IPS-15b (cell line): ENCODE data around the gene PEX3.

Experiments used
- H3K27me3 ChIP-seq: one replicate; pipeline ENCODE4 v1.6.1; 2013; ENCODE audit warnings: low read length; ENCODE audit not compliant: control insufficient read depth, insufficient read depth
- H3K36me3 ChIP-seq: one replicate; pipeline ENCODE4 v1.6.1; 2013; ENCODE audit warnings: low read length; ENCODE audit not compliant: control insufficient read depth, insufficient read depth
- H3K4me1 ChIP-seq: one replicate; pipeline ENCODE4 v1.6.1; 2013; ENCODE audit warnings: mild to moderate bottlenecking, low read length; ENCODE audit not compliant: control insufficient read depth, insufficient read depth
- H3K4me3 ChIP-seq: one replicate; pipeline ENCODE4 v1.5.1; 2013; ENCODE audit warnings: low read depth, low read length
- H3K9ac ChIP-seq: one replicate; pipeline ENCODE4 v1.6.1; 2013; ENCODE audit warnings: low read depth, mild to moderate bottlenecking, low read length
- H3K9me3 ChIP-seq: one replicate; pipeline ENCODE4 v1.6.1; 2013; ENCODE audit warnings: mild to moderate bottlenecking, low read length; ENCODE audit not compliant: control insufficient read depth, insufficient read depth

PEX3 gene, protein sequence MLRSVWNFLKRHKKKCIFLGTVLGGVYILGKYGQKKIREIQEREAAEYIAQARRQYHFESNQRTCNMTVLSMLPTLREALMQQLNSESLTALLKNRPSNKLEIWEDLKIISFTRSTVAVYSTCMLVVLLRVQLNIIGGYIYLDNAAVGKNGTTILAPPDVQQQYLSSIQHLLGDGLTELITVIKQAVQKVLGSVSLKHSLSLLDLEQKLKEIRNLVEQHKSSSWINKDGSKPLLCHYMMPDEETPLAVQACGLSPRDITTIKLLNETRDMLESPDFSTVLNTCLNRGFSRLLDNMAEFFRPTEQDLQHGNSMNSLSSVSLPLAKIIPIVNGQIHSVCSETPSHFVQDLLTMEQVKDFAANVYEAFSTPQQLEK

DNA sequence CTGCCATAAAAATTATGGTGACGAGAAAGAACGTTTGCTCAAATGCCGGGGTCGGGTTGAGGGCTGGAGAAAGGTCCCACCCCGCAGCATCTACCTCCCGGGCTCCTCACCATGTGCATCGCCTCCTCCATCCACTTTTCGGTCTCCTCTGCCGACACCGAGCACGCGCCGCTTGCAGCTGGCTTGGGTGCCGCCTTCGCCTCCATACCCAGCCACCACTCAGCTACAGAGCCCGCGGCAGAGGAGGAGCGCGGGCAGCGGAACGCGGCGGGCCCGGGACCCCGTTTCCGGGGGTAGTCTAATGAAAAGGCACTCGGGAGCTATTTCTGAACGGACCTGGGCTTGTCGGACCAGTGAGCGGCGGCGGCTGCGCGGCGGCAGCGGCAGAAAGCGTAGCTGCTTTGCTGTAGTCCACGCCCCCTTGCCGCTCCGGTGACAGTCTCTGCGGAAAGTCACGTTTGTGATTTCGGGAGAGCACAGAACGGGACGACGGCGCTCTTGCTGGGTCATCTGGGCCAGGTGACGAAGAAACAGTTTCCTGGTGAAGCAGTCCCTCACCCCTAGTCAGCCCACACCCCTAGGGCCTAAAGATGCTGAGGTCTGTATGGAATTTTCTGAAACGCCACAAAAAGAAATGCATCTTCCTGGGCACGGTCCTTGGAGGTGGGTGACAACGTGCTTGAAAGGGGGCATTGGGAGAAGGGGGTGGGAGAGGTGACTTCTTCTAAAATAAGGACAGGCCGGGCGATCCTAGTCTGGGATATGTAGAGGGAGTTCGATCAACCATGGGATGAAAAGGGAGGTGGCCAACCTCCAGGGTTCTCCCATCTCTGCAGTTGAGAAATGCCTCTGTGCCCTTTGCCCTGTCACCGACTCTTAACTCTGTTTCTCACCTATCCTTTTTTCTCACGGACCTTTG, at the start of gene PEX3, which contains the start of gene ADAT2:
Gene PEX3, plus strand, starts transcription at position 353 of the 919 bp plus-strand sequence. Its CDS starts 238 bp downstream, at position 591.
Gene ADAT2, minus strand, starts transcription at position 243 of the 919 bp plus-strand sequence. Its CDS starts 37 bp downstream, at position 206.
- H3K4me1 ChIP-seq = no peaks in the 10 kb centered on the region
- peak within 1 kb of the TSS; percentile 92 for H3K4me3 ChIP-seq
- H3K27me3 ChIP-seq = no peaks in the 10 kb centered on the region
- H3K36me3 ChIP-seq = no peaks in the 10 kb centered on the region
- peak within 1 kb of the TSS; percentile 82 for H3K9ac ChIP-seq
- no peaks in the 10 kb centered on the region for H3K9me3 ChIP-seq

DNA sequence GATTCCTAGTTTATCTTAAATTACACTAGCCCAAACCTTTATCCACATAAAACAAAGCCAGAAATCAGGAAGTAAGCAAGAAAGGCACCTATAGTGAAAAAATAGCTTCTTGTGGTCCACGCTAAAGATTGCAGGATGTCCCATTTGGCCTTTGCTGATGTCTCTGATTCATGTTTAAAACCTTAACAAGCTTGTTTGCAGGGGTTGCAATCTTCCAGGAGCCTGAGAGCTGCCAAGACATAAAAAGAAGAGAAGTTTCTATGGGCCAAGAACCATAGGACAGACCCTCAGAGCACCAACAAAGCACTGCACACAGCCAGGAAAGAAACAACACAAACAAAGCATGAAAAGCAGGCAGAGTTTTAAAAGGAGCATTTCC, 49.5 kb upstream of the PEX3 start:
- Histone ChIP-seq H3K9ac (no peak overlapping the region), H3K4me3 (no peak overlapping the region), H3K9me3 (no peaks in the 10 kb centered on the region), H3K4me1 (peaks cover 9% of the 10 kb centered on the region), H3K36me3 (no peaks in the 10 kb centered on the region), H3K27me3 (no peaks in the 10 kb centered on the region)

DNA sequence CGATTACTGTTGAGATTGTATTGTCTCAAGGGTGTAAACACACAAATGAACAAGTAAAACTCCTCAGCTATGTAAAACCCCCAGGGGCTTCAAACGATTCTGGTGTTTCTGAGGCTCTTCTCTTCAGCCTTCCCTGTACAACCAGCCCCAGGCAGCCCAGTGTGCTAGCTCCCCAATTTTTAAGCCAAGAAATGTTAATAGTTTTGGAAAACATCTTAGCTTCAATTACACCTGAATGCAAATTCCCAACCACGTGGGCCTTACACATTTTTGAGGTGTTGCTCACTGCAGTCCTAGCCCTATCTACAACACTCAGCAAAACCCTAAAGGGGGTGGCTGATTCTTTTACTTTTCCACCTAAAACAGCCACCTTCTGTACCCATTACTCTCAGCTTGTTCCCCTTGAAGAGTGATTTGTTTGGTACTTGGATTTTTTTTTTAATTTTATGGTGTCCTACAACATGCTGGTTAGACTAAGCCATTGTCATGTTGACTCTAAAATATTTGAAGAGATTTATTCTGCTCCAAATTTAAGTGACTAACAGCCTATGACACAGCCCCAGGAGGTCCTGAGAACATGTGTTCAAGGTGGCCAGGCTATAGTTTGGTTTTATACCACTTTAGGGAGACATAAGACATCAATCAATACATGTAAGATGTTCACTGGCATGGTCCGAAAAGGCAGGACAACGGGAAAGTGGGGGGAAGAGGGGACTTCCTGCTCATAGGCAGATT, 48.8 kb upstream of the PEX3 start:
- H3K4me3 ChIP-seq = no peak overlapping the region
- no peaks in the 10 kb centered on the region for H3K27me3 ChIP-seq
- no peaks in the 10 kb centered on the region for H3K36me3 ChIP-seq
- no peaks in the 10 kb centered on the region for H3K9me3 ChIP-seq
- no peak overlapping the region for H3K9ac ChIP-seq
- peaks cover 9% of the 10 kb centered on the region for H3K4me1 ChIP-seq

- Histone ChIP-seq H3K9ac (no peak overlapping the region), H3K4me1 (peaks cover 9% of the 10 kb centered on the region), H3K4me3 (no peak overlapping the region), H3K9me3 (no peaks in the 10 kb centered on the region), H3K27me3 (no peaks in the 10 kb centered on the region), H3K36me3 (no peaks in the 10 kb centered on the region)
These were observed 47.8 kb upstream of the PEX3 start for GRCh38 chr6:143402721-143403336.

- Histone ChIP-seq H3K27me3 (no peaks in the 10 kb centered on the region), H3K4me3 (no peak overlapping the region), H3K9me3 (no peaks in the 10 kb centered on the region), H3K9ac (no peak overlapping the region), H3K4me1 (peaks cover 6% of the 10 kb centered on the region), H3K36me3 (no peaks in the 10 kb centered on the region)
These were observed 45.0 kb upstream of the PEX3 start for GRCh38 chr6:143405373-143406154.

DNA sequence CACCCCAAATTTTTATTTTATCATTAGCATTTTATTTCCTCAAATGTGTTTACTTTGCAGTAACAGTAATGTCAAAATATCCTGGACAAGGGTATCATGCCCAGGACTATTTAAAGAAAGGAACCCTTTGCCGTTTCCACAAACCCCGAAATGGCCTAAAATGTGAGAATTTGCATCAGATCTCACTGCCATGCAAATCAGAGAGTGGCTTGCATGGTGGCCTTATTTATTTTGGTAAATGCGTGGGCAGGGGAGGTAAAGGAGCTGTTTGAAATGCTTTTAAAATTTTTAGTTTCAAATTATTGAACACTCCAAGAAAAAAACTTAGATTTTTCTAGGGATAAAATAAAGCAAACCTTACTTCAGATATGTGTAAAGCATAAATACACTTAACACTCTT, 43.9 kb upstream of the PEX3 start:
- H3K4me1 ChIP-seq = peaks cover 6% of the 10 kb centered on the region
- H3K9me3 ChIP-seq = no peaks in the 10 kb centered on the region
- H3K9ac ChIP-seq = no peak overlapping the region
- H3K4me3 ChIP-seq = no peak overlapping the region
- H3K36me3 ChIP-seq = no peaks in the 10 kb centered on the region
- no peaks in the 10 kb centered on the region for H3K27me3 ChIP-seq

DNA sequence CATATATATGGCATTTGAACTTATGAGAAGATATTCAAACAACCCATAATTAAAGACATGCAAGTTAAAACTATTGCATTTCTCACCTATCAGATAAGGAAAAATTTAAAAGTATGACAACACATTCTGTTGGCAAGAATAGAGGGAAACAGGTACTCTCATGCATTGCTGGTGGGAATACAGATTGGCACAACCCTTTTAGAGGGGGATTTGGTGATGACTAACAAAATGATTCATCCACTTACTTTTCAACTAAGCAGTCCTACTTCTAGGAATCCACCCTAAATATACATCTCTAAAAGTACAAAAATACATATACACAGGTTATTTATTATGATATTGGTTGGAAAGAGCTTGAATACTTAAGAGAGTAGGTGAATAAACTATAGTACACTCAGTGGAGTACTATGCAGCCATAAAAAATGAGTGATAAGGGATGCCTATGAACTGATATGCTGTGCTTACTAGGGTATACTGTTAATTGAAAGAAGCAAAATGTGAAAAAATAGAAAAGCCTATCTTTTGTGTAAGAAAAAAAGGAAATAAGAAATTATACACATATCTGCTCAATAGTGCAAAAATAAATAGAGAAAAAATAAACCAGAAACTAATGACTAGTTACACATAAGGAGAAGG, 42.3 kb upstream of the PEX3 start:
- Histone ChIP-seq H3K4me3 (no peak overlapping the region), H3K9ac (no peak overlapping the region), H3K9me3 (no peaks in the 10 kb centered on the region), H3K27me3 (no peaks in the 10 kb centered on the region), H3K36me3 (no peaks in the 10 kb centered on the region), H3K4me1 (peaks cover 3% of the 10 kb centered on the region)

DNA sequence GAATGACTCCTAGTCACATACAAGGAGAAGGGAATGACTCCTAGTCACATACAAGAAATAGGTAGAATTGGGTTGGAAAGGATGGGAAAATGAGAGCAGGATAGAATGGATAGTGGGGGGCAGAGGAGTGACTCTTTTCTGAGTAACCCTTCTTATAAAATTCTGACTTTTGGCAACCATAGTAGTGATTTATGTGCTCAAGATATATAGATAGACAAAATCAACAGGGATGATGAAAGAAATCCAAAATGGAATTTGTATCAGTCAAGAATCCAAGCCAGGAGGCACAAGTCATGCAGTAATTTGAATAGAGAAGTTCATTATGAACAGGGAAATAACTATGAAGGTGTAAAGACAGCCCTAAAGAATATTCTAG, 41.8 kb upstream of the PEX3 start:
- Histone ChIP-seq H3K9ac (no peak overlapping the region), H3K36me3 (no peaks in the 10 kb centered on the region), H3K27me3 (no peaks in the 10 kb centered on the region), H3K4me1 (peaks cover 3% of the 10 kb centered on the region), H3K9me3 (no peaks in the 10 kb centered on the region), H3K4me3 (no peak overlapping the region)

DNA sequence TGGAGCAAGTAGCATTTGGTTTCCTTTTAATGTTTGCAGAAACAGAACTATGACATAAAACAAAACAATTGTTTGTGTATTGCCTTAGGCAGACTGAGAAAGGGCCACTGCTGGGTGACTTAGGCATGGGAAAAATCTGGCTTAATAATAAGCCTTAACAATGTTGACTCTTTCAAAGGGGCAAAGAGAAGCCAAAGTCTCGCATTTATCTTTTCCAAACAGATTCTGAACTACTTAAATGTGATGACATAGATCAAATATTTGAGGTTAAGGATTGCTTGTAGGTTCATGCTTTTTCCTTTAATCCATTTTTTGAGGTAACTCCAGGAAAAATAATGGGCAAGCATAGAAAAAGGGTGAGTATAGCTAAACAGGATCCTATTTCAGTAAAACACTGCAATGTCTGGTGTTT, 39.7 kb upstream of the PEX3 start:
- Histone ChIP-seq H3K36me3 (no peaks in the 10 kb centered on the region), H3K9me3 (no peaks in the 10 kb centered on the region), H3K27me3 (no peaks in the 10 kb centered on the region), H3K4me3 (no peak overlapping the region), H3K9ac (no peak overlapping the region), H3K4me1 (no peaks in the 10 kb centered on the region)

DNA sequence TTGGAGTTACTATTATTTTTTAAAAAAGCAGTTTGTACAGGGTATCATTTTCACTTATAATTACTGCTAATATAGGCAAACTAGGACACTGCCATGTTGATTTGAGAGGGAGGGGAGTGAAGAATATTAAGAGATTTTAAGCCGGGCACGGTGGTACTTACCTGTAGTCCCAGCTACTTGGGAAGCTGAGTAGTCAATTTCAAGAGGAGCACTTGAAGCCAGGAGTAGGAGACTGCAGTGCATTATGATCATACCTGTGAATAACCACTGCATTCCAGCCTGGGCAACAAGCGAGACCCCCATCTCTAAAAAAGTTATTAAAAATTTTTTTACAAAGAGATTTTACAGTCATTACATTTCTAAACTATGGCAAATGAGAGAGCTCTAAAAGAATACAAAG, 35.8 kb upstream of the PEX3 start:
- Histone ChIP-seq H3K4me3 (no peak overlapping the region), H3K36me3 (no peaks in the 10 kb centered on the region), H3K4me1 (no peaks in the 10 kb centered on the region), H3K9ac (no peak overlapping the region), H3K27me3 (no peaks in the 10 kb centered on the region), H3K9me3 (no peaks in the 10 kb centered on the region)
